Measurements from ENCODE around the gene FAM240B.

FAM240B gene

GRCh38 chr9:38650564-38650963 is 69.4 kb downstream of the FAM240B start:
- H3K9me2 ChIP-seq (replicated peaks; ENCODE audit: insufficient read depth, low read length): no peaks in the 10 kb centered on the region
- no peaks in the 10 kb centered on the region for H3F3A ChIP-seq (ENCODE audit: insufficient read depth, low read length)
- no peak for DNase-seq
- no peaks in the 10 kb centered on the region for H3K4me1 ChIP-seq (ENCODE audit: low read length)
- H3K27me3 ChIP-seq (replicated peaks; ENCODE audit: insufficient read depth, low read length): no peaks in the 10 kb centered on the region
- H2AFZ ChIP-seq (ENCODE audit: low read length): no peak overlapping the region
- no peak overlapping the region for H3K4me2 ChIP-seq (ENCODE audit: low read depth, low read length)
- H3K36me3 ChIP-seq (replicated peaks; ENCODE audit: insufficient read depth, low read length): no peaks in the 10 kb centered on the region
- no peaks in the 10 kb centered on the region for H3K79me2 ChIP-seq (ENCODE audit: low read length)
- no peaks in the 10 kb centered on the region for H4K20me1 ChIP-seq (ENCODE audit: insufficient read depth, low read length)
- H3K27ac ChIP-seq (ENCODE audit: low read length): no peak overlapping the region
- H3K4me3 ChIP-seq (ENCODE audit: low read length): no peak overlapping the region
- H3K9me3 ChIP-seq (replicated peaks; ENCODE audit: insufficient read depth, low read length): no peaks in the 10 kb centered on the region
- no peak overlapping the region for H3K9ac ChIP-seq (ENCODE audit: low read length)
- TF ChIP-seq CTCF (IDR thresholded peaks at IDR 0.05; ENCODE audit: low read length) (no peak), EZH2 (optimal IDR thresholded peaks at IDR 0.05; ENCODE audit: low read depth, low read length) (no peak), EZH2phosphoT487 (IDR thresholded peaks at IDR 0.05; ENCODE audit: low read length) (no peak)

- no peaks in the 10 kb centered on the region for H3K9me2 ChIP-seq (replicated peaks; ENCODE audit: insufficient read depth, low read length)
- no peaks in the 10 kb centered on the region for H4K20me1 ChIP-seq (ENCODE audit: insufficient read depth, low read length)
- H3K27ac ChIP-seq (ENCODE audit: low read length): no peak overlapping the region
- H3K36me3 ChIP-seq (replicated peaks; ENCODE audit: insufficient read depth, low read length): no peaks in the 10 kb centered on the region
- H3F3A ChIP-seq (ENCODE audit: insufficient read depth, low read length): no peaks in the 10 kb centered on the region
- H3K79me2 ChIP-seq (ENCODE audit: low read length): no peaks in the 10 kb centered on the region
- TF ChIP-seq EZH2phosphoT487 (IDR thresholded peaks at IDR 0.05; ENCODE audit: low read length): no peak
- TF ChIP-seq EZH2 (optimal IDR thresholded peaks at IDR 0.05; ENCODE audit: low read depth, low read length): no peak
- TF ChIP-seq CTCF (IDR thresholded peaks at IDR 0.05; ENCODE audit: low read length): no peak
- no peaks in the 10 kb centered on the region for H3K4me1 ChIP-seq (ENCODE audit: low read length)
- no peak overlapping the region for H3K4me2 ChIP-seq (ENCODE audit: low read depth, low read length)
- no peak overlapping the region for H3K4me3 ChIP-seq (ENCODE audit: low read length)
- no peak overlapping the region for H3K9ac ChIP-seq (ENCODE audit: low read length)
- H3K27me3 ChIP-seq (replicated peaks; ENCODE audit: insufficient read depth, low read length): no peaks in the 10 kb centered on the region
- no peaks in the 10 kb centered on the region for H3K9me3 ChIP-seq (replicated peaks; ENCODE audit: insufficient read depth, low read length)
- DNase-seq: no peak
- H2AFZ ChIP-seq (ENCODE audit: low read length): no peak overlapping the region
These were observed 70.1 kb downstream of the FAM240B start for GRCh38 chr9:38649731-38650363.

- no peak overlapping the region for H3K4me2 ChIP-seq (ENCODE audit: low read depth, low read length)
- no peaks in the 10 kb centered on the region for H3K9me2 ChIP-seq (replicated peaks; ENCODE audit: insufficient read depth, low read length)
- H3K4me3 ChIP-seq (ENCODE audit: low read length): no peak overlapping the region
- H3K9ac ChIP-seq (ENCODE audit: low read length): no peak overlapping the region
- H3K79me2 ChIP-seq (ENCODE audit: low read length): no peaks in the 10 kb centered on the region
- H2AFZ ChIP-seq (ENCODE audit: low read length): no peak overlapping the region
- DNase-seq: no peak
- no peaks in the 10 kb centered on the region for H3K9me3 ChIP-seq (replicated peaks; ENCODE audit: insufficient read depth, low read length)
- no peak overlapping the region for H3K27ac ChIP-seq (ENCODE audit: low read length)
- H3K4me1 ChIP-seq (ENCODE audit: low read length): no peaks in the 10 kb centered on the region
- no peaks in the 10 kb centered on the region for H3K27me3 ChIP-seq (replicated peaks; ENCODE audit: insufficient read depth, low read length)
- no peaks in the 10 kb centered on the region for H3F3A ChIP-seq (ENCODE audit: insufficient read depth, low read length)
- TF ChIP-seq EZH2 (optimal IDR thresholded peaks at IDR 0.05; ENCODE audit: low read depth, low read length) (no peak), EZH2phosphoT487 (IDR thresholded peaks at IDR 0.05; ENCODE audit: low read length) (no peak), CTCF (IDR thresholded peaks at IDR 0.05; ENCODE audit: low read length) (no peak)
- H3K36me3 ChIP-seq (replicated peaks; ENCODE audit: insufficient read depth, low read length): no peaks in the 10 kb centered on the region
- no peaks in the 10 kb centered on the region for H4K20me1 ChIP-seq (ENCODE audit: insufficient read depth, low read length)
These were observed 75.3 kb downstream of the FAM240B start for GRCh38 chr9:38644601-38645000.

All from MM.1S (cell line).